Uterus (tissue), 2 donors: ENCODE results near the gene HEBP1.

Experiments used
- POLR2A ChIP-seq, 2 donors: fragments of 450-650 bp; IDR thresholded peaks; one replicate each; pipeline ENCODE4 v1.6.1; 2016; ENCODE audit warnings: antibody characterized with exemption in 2 of 2, mild to moderate bottlenecking in 1 of 2, moderate library complexity in 1 of 2
- TF ChIP-seq, protein P1 (sequence below), 4 experiments: fragments of 200-600 bp in 2 of 4; fragments of 450-650 bp in 2 of 4; sonication (generic) in 2 of 4; IDR thresholded peaks; one replicate each; pipeline ENCODE4 v1.5.1; 2016 to 2019; ENCODE audit warnings: antibody characterized with exemption in 4 of 4, mild to moderate bottlenecking in 2 of 4, moderate library complexity in 1 of 4

DNA sequence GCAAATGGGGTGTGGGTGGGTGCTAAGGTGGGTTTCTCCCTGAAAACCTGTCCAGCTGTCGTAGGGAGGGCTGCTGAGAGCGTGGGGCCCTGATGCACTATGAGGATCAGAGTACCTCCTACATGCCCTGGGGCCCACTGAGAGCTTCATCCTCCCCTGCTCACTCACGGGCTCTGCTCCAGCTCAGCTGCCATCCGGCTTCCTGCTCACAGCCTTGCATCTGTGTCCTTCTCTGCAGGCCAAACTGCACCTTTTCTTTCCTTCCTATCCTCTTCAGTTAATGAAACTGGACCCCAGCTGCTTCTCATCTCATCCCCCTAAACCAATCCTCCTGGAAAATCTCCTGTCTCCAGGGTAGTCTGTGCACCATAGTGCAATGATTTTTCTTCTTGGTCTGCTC lies 25.9 kb downstream of the HEBP1 start:
- TF ChIP-seq, protein P1, sequence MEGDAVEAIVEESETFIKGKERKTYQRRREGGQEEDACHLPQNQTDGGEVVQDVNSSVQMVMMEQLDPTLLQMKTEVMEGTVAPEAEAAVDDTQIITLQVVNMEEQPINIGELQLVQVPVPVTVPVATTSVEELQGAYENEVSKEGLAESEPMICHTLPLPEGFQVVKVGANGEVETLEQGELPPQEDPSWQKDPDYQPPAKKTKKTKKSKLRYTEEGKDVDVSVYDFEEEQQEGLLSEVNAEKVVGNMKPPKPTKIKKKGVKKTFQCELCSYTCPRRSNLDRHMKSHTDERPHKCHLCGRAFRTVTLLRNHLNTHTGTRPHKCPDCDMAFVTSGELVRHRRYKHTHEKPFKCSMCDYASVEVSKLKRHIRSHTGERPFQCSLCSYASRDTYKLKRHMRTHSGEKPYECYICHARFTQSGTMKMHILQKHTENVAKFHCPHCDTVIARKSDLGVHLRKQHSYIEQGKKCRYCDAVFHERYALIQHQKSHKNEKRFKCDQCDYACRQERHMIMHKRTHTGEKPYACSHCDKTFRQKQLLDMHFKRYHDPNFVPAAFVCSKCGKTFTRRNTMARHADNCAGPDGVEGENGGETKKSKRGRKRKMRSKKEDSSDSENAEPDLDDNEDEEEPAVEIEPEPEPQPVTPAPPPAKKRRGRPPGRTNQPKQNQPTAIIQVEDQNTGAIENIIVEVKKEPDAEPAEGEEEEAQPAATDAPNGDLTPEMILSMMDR (IDR thresholded peaks at IDR 0.05) = no peak
- TF ChIP-seq POLR2A (IDR thresholded peaks at IDR 0.05) = no peak
